RWPE2 (cell line): ENCODE results near the gene PSRC1.
A peak's percentile ranks its signal among the peaks of the same experiment; 100 is the strongest.

Experiments
- ATAC-seq: fragments of 200-7000 bp; cut with Tn5 transposase; 3 replicates; pipeline ENCODE4 v1.9.1; 2021; ENCODE audit warnings: low read depth
- DNase-seq: peaks from one replicate; pipeline ENCODE4 v3.0.0-alpha.2; 2020; ENCODE audit warnings: low spot score
- H3K27ac ChIP-seq: fragments of 450-650 bp; 2 replicates; pipeline ENCODE4 v1.5.1; 2017; ENCODE audit warnings: mild to moderate bottlenecking; ENCODE audit not compliant: poor library complexity, severe bottlenecking
- H3K27me3 ChIP-seq: fragments of 250-450 bp; sonication (Bioruptor Pico); 2 replicates; pipeline ENCODE4 v1.5.1; 2021; ENCODE audit warnings: mild to moderate bottlenecking, moderate library complexity; ENCODE audit not compliant: insufficient read depth, poor library complexity, severe bottlenecking
- H3K36me3 ChIP-seq: fragments of 250-450 bp; sonication (Bioruptor Pico); 2 replicates; pipeline ENCODE4 v1.5.1; 2020; ENCODE audit warnings: low read depth, mild to moderate bottlenecking, moderate library complexity
- H3K4me1 ChIP-seq: fragments of 250-450 bp; sonication (Bioruptor Pico); 2 replicates; pipeline ENCODE4 v1.5.1; 2021; ENCODE audit warnings: mild to moderate bottlenecking, moderate library complexity; ENCODE audit not compliant: insufficient read depth, poor library complexity, severe bottlenecking
- H3K4me3 ChIP-seq: fragments of 250-450 bp; sonication (Bioruptor Pico); 2 replicates; pipeline ENCODE4 v1.5.1; 2021; ENCODE audit warnings: mild to moderate bottlenecking, moderate library complexity; ENCODE audit not compliant: severe bottlenecking
- H3K9me3 ChIP-seq: fragments of 250-450 bp; sonication (Bioruptor Pico); 2 replicates; pipeline ENCODE4 v1.5.1; 2021; ENCODE audit warnings: mild to moderate bottlenecking, moderate library complexity; ENCODE audit not compliant: severe bottlenecking
- CTCF ChIP-seq: fragments of 450-650 bp; IDR thresholded peaks from one replicate; pipeline ENCODE4 v1.5.1; 2017; ENCODE audit warnings: mild to moderate bottlenecking, moderate library complexity; ENCODE audit not compliant: poor library complexity, severe bottlenecking

PSRC1 gene

GRCh38 chr1:109246141-109246551 lies 36.8 kb downstream of the PSRC1 start:
- no peak for ATAC-seq
- Histone ChIP-seq H3K9me3 (no peaks in the 10 kb centered on the region), H3K4me1 (peaks cover 5% of the 10 kb centered on the region), H3K4me3 (no peak overlapping the region), H3K27me3 (no peaks in the 10 kb centered on the region), H3K27ac (no peak overlapping the region), H3K36me3 (0 out of 2 replicates have a peak, but pooled peaks cover 2% of the 10 kb centered on the region)
- TF ChIP-seq CTCF = no peak
- no peak for DNase-seq

GRCh38 chr1:109243860-109244552 lies 38.9 kb downstream of the PSRC1 start:
- DNase-seq (no peak), ATAC-seq (no peak)
- no peak for TF ChIP-seq CTCF
- H3K27ac ChIP-seq = no peak overlapping the region
- H3K27me3 ChIP-seq = no peaks in the 10 kb centered on the region
- H3K9me3 ChIP-seq = no peaks in the 10 kb centered on the region
- H3K4me3 ChIP-seq = no peak overlapping the region
- peaks cover 21% of the 10 kb centered on the region for H3K4me1 ChIP-seq
- peaks cover 2% of the 10 kb centered on the region for H3K36me3 ChIP-seq

GRCh38 chr1:109243221-109243620 lies 39.7 kb downstream of the PSRC1 start:
- no peaks in the 10 kb centered on the region for H3K27me3 ChIP-seq
- ATAC-seq (no peak), DNase-seq (no peak)
- no peak overlapping the region for H3K27ac ChIP-seq
- no peak overlapping the region for H3K4me3 ChIP-seq
- peaks cover 22% of the 10 kb centered on the region for H3K4me1 ChIP-seq
- H3K36me3 ChIP-seq = peaks cover 10% of the 10 kb centered on the region
- H3K9me3 ChIP-seq = no peaks in the 10 kb centered on the region
- no peak for TF ChIP-seq CTCF

GRCh38 chr1:109242387-109242786 lies 40.6 kb downstream of the PSRC1 start:
- Histone ChIP-seq H3K4me1 (peaks cover 22% of the 10 kb centered on the region), H3K27ac (no peak overlapping the region), H3K9me3 (no peaks in the 10 kb centered on the region), H3K27me3 (no peaks in the 10 kb centered on the region), H3K36me3 (peaks cover 18% of the 10 kb centered on the region), H3K4me3 (no peak overlapping the region)
- no peak for DNase-seq
- ATAC-seq = no peak
- no peak for TF ChIP-seq CTCF

GRCh38 chr1:109241841-109242345 lies 41.1 kb downstream of the PSRC1 start:
- Histone ChIP-seq H3K9me3 (no peaks in the 10 kb centered on the region), H3K4me3 (no peak overlapping the region), H3K4me1 (peaks cover 22% of the 10 kb centered on the region), H3K36me3 (peaks cover 23% of the 10 kb centered on the region), H3K27ac (peak overlapping the region; percentile 92), H3K27me3 (no peaks in the 10 kb centered on the region)
- ATAC-seq (no peak), DNase-seq (no peak)
- TF ChIP-seq CTCF = no peak
